GM11168 (cell line): Measurements from ENCODE around the gene MAPK8IP1.

ENCODE experiments used
- in situ Hi-C: fragments of 300-500 bp; cut with MboI; formaldehyde crosslinking; loops from one replicate; pipeline ENCODE4 v1.12.0; 2022; ENCODE audit warnings: low sequenced_read_pairs; ENCODE audit not compliant: unreplicated experiment

MAPK8IP1 gene

GRCh38 chr11:45933846-45934579, 48.6 kb downstream of the MAPK8IP1 start:
- in situ Hi-C loops, result no loop called here

GRCh38 chr11:45934580-45935318, 49.3 kb downstream of the MAPK8IP1 start:
- in situ Hi-C loops, result no loop called here

GRCh38 chr11:45935349-45936064, 50.1 kb downstream of the MAPK8IP1 start:
- in situ Hi-C loops, result no loop called here

- in situ Hi-C loops, result no loop called here
Observed at GRCh38 chr11:45936511-45937054, 51.1 kb downstream of the MAPK8IP1 start.

- in situ Hi-C loops, result no loop called here
Observed at GRCh38 chr11:45937916-45938315, 52.5 kb downstream of the MAPK8IP1 start.

- in situ Hi-C loops, result no loop called here
Observed at GRCh38 chr11:45939836-45940235, 54.4 kb downstream of the MAPK8IP1 start.

GRCh38 chr11:45941285-45941684, 55.8 kb downstream of the MAPK8IP1 start:
- in situ Hi-C loops, result no loop called here

- in situ Hi-C loops, result no loop called here
Observed at GRCh38 chr11:45942381-45942780, 56.9 kb downstream of the MAPK8IP1 start.

- in situ Hi-C loops, result no loop called here
Observed at GRCh38 chr11:45945397-45945999, 60.0 kb downstream of the MAPK8IP1 start.

- in situ Hi-C loops, result no loop called here
Observed at GRCh38 chr11:45947885-45948284, 62.4 kb downstream of the MAPK8IP1 start.

GRCh38 chr11:45948356-45948755, 62.9 kb downstream of the MAPK8IP1 start:
- in situ Hi-C loops, result no loop called here

- in situ Hi-C loops, result no loop called here
Observed at GRCh38 chr11:45949992-45950407, 64.5 kb downstream of the MAPK8IP1 start.
